ENCODE measurements around the gene NTRK3. TPM values are rescaled to one million over a fixed set of nuclear protein-coding genes. Genes with fewer than 3 reads are reported as not detected.

NTRK3 gene
- total and polyA plus RNA-seq, 10 donors, result 0.33 to 6.6 (median 2.1) TPM

DNA sequence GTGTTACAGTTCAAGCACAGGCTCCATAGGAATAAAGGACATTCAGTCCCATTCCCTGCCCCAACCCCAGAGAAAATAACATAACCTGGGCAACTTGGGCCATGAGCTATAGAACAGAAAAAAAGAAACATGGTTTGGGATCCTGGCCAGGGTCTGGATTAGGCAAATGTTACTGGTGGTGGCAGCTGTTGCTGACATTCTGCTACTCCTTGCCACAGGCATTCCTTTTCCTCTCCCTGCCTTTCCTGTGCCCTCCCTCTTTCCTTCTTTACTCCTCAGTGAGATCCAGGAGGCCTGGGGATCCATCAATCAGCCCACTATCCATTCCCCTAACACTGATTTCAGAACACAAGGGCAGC lies 129.1 kb downstream of the NTRK3 start:
- DNase-seq, result no peak
- H3K27ac ChIP-seq, result no peak overlapping the region
- no peak overlapping the region for H3K4me3 ChIP-seq
- no peaks in the 10 kb centered on the region for H3K36me3 ChIP-seq
- H3K4me1 ChIP-seq, result no peaks in the 10 kb centered on the region
- no peaks in the 10 kb centered on the region for H3K9me3 ChIP-seq
- H3K27me3 ChIP-seq (replicated peaks in 1 of 7), result no peaks in the 10 kb centered on the region
- intact Hi-C loops (cut with DNase I; ENCODE audit: low total_unique reads), result no loop called here
- TF ChIP-seq POLR2AphosphoS5 (IDR thresholded peaks at IDR 0.05) (no peak), POLR2A (IDR thresholded peaks at IDR 0.05) (no peak)
- TF ChIP-seq, protein P1, sequence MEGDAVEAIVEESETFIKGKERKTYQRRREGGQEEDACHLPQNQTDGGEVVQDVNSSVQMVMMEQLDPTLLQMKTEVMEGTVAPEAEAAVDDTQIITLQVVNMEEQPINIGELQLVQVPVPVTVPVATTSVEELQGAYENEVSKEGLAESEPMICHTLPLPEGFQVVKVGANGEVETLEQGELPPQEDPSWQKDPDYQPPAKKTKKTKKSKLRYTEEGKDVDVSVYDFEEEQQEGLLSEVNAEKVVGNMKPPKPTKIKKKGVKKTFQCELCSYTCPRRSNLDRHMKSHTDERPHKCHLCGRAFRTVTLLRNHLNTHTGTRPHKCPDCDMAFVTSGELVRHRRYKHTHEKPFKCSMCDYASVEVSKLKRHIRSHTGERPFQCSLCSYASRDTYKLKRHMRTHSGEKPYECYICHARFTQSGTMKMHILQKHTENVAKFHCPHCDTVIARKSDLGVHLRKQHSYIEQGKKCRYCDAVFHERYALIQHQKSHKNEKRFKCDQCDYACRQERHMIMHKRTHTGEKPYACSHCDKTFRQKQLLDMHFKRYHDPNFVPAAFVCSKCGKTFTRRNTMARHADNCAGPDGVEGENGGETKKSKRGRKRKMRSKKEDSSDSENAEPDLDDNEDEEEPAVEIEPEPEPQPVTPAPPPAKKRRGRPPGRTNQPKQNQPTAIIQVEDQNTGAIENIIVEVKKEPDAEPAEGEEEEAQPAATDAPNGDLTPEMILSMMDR (IDR thresholded peaks at IDR 0.05 in 8 of 11, conservative IDR thresholded peaks at IDR 0.05 in 3 of 11), result no peak

- H3K27ac ChIP-seq, result no peak overlapping the region
- intact Hi-C loops (cut with DNase I; ENCODE audit: low total_unique reads), result no loop called here
Observed at GRCh38 chr15:88126695-88127431, 129.7 kb downstream of the NTRK3 start.

DNA sequence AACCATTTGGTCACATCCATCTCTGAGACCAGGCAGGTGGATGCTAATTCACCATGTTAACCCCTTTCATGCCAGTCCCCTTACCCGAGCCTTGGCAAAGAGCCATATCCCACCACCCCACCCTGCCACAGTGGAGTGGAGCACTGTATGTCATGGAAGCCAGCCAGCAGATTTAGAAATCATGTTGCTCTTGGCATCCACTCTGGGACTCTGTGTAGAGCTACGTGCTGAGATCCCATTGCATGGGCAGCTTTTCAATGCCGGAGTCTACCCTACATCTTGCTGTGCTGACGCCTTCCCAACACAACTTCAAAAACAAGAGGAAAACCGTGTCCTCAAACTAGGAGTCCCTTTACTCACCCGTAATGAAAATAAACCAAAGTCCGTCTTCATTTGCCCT lies 131.0 kb downstream of the NTRK3 start:
- Histone ChIP-seq H3K27ac (no peak overlapping the region), H3K4me3 (no peak overlapping the region), H3K36me3 (no peaks in the 10 kb centered on the region), H3K4me1 (no peaks in the 10 kb centered on the region), H3K27me3 (replicated peaks in 1 of 7) (no peaks in the 10 kb centered on the region), H3K9me3 (no peaks in the 10 kb centered on the region)
- WGBS, 5 donors, result 81 to 92% (median 84%) methylated on average over 7 of the region's 7 CpGs
- intact Hi-C loops (cut with DNase I; ENCODE audit: low total_unique reads), result no loop called here
- no peak for DNase-seq
- TF ChIP-seq, protein P1 (IDR thresholded peaks at IDR 0.05 in 8 of 11, conservative IDR thresholded peaks at IDR 0.05 in 3 of 11), result no peak
- TF ChIP-seq POLR2A (IDR thresholded peaks at IDR 0.05), result no peak
- no peak for TF ChIP-seq POLR2AphosphoS5 (IDR thresholded peaks at IDR 0.05)

More at GRCh38 chr15:88126695-88127431, 129.7 kb downstream of the NTRK3 start:
- Histone ChIP-seq H3K4me3 (no peak overlapping the region), H3K4me1 (no peaks in the 10 kb centered on the region), H3K9me3 (no peaks in the 10 kb centered on the region), H3K36me3 (no peaks in the 10 kb centered on the region), H3K27me3 (replicated peaks in 1 of 7) (no peaks in the 10 kb centered on the region)
- DNase-seq, result no peak
- 61 to 71% (median 69%) methylated on average over 6 of the region's 6 CpGs for WGBS, 5 donors
- TF ChIP-seq POLR2AphosphoS5 (IDR thresholded peaks at IDR 0.05) (no peak), POLR2A (IDR thresholded peaks at IDR 0.05) (no peak)
- TF ChIP-seq, protein P1 (IDR thresholded peaks at IDR 0.05 in 8 of 11, conservative IDR thresholded peaks at IDR 0.05 in 3 of 11), result no peak

- DNase-seq, result no peak
- TF ChIP-seq POLR2A (IDR thresholded peaks at IDR 0.05) (no peak), POLR2AphosphoS5 (IDR thresholded peaks at IDR 0.05) (no peak)
- TF ChIP-seq, protein P1 (IDR thresholded peaks at IDR 0.05 in 8 of 11, conservative IDR thresholded peaks at IDR 0.05 in 3 of 11), result no peak
- intact Hi-C loops (cut with DNase I; ENCODE audit: low total_unique reads), result no loop called here
- Histone ChIP-seq H3K36me3 (no peaks in the 10 kb centered on the region), H3K4me1 (no peaks in the 10 kb centered on the region), H3K27ac (no peak overlapping the region), H3K9me3 (no peaks in the 10 kb centered on the region), H3K27me3 (replicated peaks in 1 of 7) (no peaks in the 10 kb centered on the region), H3K4me3 (no peak overlapping the region)
- 65 to 81% (median 79%) methylated on average over 5 of the region's 5 CpGs for WGBS, 5 donors
Observed at GRCh38 chr15:88124199-88124598, 132.3 kb downstream of the NTRK3 start.
